Activated B cell treated with CpG ODN at 0.5 μM for 24 hours (primary cell): Measurements from ENCODE around the gene ECEL1. TPM values are rescaled to one million over a fixed set of nuclear protein-coding genes. Genes with fewer than 3 reads are reported as not detected.
A peak's percentile ranks its signal among the peaks of the same experiment; 100 is the strongest.

Experiments used
- ATAC-seq: fragments of 200-7000 bp; cut with Tn5 transposase; one replicate; pipeline ENCODE4 v1.10.0; 2021; ENCODE audit warnings: low read depth, mild to moderate bottlenecking, moderate library complexity
- CTCF ChIA-PET: fragments of 350-600 bp; sonication (Branson Sonifier 250); formaldehyde crosslinking; loops from one replicate; lab custom pipeline; 2021; ENCODE audit warnings: antibody characterized with exemption; lab: Charles Lee
- POLR2A ChIA-PET: fragments of 350-600 bp; sonication (Branson Sonifier 250); formaldehyde crosslinking; loops from one replicate; lab custom pipeline; 2021; ENCODE audit warnings: antibody characterized with exemption; lab: Charles Lee
- DNase-seq: peaks from one replicate; pipeline ENCODE4 v3.0.0; 2022
- H3K27ac Mint-ChIP-seq: one replicate; pipeline ENCODE4 v1.8.0; 2020; ENCODE audit warnings: mixed read lengths
- H3K27me3 Mint-ChIP-seq: one replicate; pipeline ENCODE4 v1.8.0; 2021; ENCODE audit warnings: mixed read lengths
- H3K36me3 Mint-ChIP-seq: one replicate; pipeline ENCODE4 v1.8.0; 2021; ENCODE audit warnings: low read depth, mixed read lengths
- H3K4me1 Mint-ChIP-seq: one replicate; pipeline ENCODE4 v1.8.0; 2021; ENCODE audit warnings: mixed read lengths
- H3K4me3 Mint-ChIP-seq: one replicate; pipeline ENCODE4 v1.8.0; 2020; ENCODE audit warnings: mild to moderate bottlenecking, mixed read lengths
- H3K9me3 Mint-ChIP-seq: one replicate; pipeline ENCODE4 v1.8.0; 2020; ENCODE audit warnings: mixed read lengths
- CTCF ChIP-seq: fragments of 200-600 bp; IDR thresholded peaks from one replicate; pipeline ENCODE4 v1.8.0; 2022; ENCODE audit warnings: antibody characterized with exemption, mild to moderate bottlenecking
- intact Hi-C: fragments of 100-400 bp; cut with micrococcal nuclease; formaldehyde crosslinking; loops from one replicate; pipeline ENCODE4 v1.15.1; 2024
- total RNA-seq: library from RNA; stranded (reverse); gene quantifications from 2 replicates; pipeline ENCODE4 v1.2.3, GENCODE V29; 2022

Gene ECEL1
- total RNA-seq, 1 donor from 2014 or later: not detected

GRCh38 chr2:232524771-232525170, 37.1 kb upstream of the ECEL1 start:
- H3K4me1 Mint-ChIP-seq: peaks cover 15% of the 10 kb centered on the region
- intact Hi-C loops: no loop called here
- H3K9me3 Mint-ChIP-seq: no peaks in the 10 kb centered on the region
- H3K4me3 Mint-ChIP-seq: no peak overlapping the region
- H3K27me3 Mint-ChIP-seq: peaks cover 42% of the 10 kb centered on the region
- no peak overlapping the region for H3K27ac Mint-ChIP-seq
- no peak for TF ChIP-seq CTCF
- ChIA-PET CTCF (no interaction called here), POLR2A (no interaction called here)
- DNase-seq (no peak), ATAC-seq (no peak)
- no peaks in the 10 kb centered on the region for H3K36me3 Mint-ChIP-seq

- TF ChIP-seq CTCF: no peak
- Mint-ChIP-seq H3K4me1 (peaks cover 15% of the 10 kb centered on the region), H3K9me3 (no peaks in the 10 kb centered on the region), H3K27me3 (peaks cover 48% of the 10 kb centered on the region), H3K4me3 (peak overlapping the region; percentile 63), H3K36me3 (no peaks in the 10 kb centered on the region), H3K27ac (no peak overlapping the region)
- no peak for DNase-seq
- intact Hi-C loops: loop anchor here (2.0 kb wide), 1 partner anchor 83 kb away; no protein-coding TSS in a partner anchor
- POLR2A ChIA-PET: no interaction called here
- peak; percentile 36 for ATAC-seq
- CTCF ChIA-PET: interaction anchor here (0.7 to 1.5 kb wide), 3 partner anchors 22 to 44 kb away, joined by 3 to 4 read pairs (median 3); no protein-coding TSS in a partner anchor
Measured at GRCh38 chr2:232523682-232524597, 36.3 kb upstream of the ECEL1 start.

- Mint-ChIP-seq H3K9me3 (no peaks in the 10 kb centered on the region), H3K27me3 (peaks cover 43% of the 10 kb centered on the region), H3K4me1 (peaks cover 15% of the 10 kb centered on the region), H3K4me3 (no peak overlapping the region), H3K36me3 (no peaks in the 10 kb centered on the region), H3K27ac (no peak overlapping the region)
- DNase-seq (no peak), ATAC-seq (no peak)
- ChIA-PET POLR2A (no interaction called here), CTCF (interaction anchor here (0.7 to 1.5 kb wide), 3 partner anchors 23 to 44 kb away, joined by 3 to 4 read pairs (median 3); no protein-coding TSS in a partner anchor)
- intact Hi-C loops: loop anchor here (2.0 kb wide), 1 partner anchor 83 kb away; no protein-coding TSS in a partner anchor
- no peak for TF ChIP-seq CTCF
Measured at GRCh38 chr2:232523402-232523681, 35.7 kb upstream of the ECEL1 start.

GRCh38 chr2:232522623-232523401, 35.2 kb upstream of the ECEL1 start:
- no peaks in the 10 kb centered on the region for H3K9me3 Mint-ChIP-seq
- intact Hi-C loops: loop anchor here (1.0 to 2.0 kb wide), 3 partner anchors 27 to 617 kb away; partner anchors contain the start of genes EIF4E2 and TIGD1
- H3K27ac Mint-ChIP-seq: no peak overlapping the region
- TF ChIP-seq CTCF: no peak
- no peaks in the 10 kb centered on the region for H3K36me3 Mint-ChIP-seq
- ATAC-seq (no peak), DNase-seq (no peak)
- POLR2A ChIA-PET: no interaction called here
- peak overlapping the region; percentile 35 for H3K4me3 Mint-ChIP-seq
- H3K4me1 Mint-ChIP-seq: peaks cover 15% of the 10 kb centered on the region
- H3K27me3 Mint-ChIP-seq: peaks cover 40% of the 10 kb centered on the region
- CTCF ChIA-PET: interaction anchor here (1.0 to 1.5 kb wide), 2 partner anchors 23 to 45 kb away, joined by 3 to 4 read pairs; no protein-coding TSS in a partner anchor
